Measurements from ENCODE around the gene SFXN3.

SFXN3 gene, protein sequence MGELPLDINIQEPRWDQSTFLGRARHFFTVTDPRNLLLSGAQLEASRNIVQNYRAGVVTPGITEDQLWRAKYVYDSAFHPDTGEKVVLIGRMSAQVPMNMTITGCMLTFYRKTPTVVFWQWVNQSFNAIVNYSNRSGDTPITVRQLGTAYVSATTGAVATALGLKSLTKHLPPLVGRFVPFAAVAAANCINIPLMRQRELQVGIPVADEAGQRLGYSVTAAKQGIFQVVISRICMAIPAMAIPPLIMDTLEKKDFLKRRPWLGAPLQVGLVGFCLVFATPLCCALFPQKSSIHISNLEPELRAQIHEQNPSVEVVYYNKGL

DNA sequence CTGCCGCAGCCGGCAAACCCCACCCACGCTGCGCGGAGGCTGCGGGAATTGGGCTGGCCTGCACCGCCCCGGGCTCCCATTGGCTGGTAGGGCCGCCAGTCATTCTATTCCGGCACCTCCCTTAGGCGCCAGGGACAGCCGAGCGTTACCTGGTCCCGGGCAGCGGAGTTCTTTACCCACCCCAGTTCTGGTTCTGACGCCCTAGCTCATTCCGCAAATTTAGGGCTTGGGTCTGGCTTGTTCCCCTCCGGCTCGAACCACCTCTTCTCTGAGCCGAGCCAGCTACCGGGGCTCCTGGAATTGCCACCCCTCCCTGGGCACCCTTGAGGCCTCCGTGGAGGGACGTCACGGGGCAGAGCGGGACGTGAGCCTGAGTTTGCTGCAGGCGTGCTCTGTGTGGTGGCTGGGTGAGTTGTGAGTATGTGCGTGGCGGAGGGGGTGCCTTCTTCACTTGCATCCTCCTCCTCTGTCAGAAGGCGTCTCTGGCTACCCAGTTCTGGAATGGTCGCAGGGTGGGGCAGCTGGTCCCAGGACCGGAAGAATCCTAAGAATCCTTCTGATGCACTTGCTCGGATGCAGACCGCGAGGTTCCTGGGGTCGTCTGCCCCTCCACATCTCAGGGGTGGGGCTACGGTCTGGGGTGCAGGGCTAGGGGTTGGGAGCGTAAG lies at the start of gene SFXN3, which contains the start of gene PDZD7:
TSS of gene SFXN3 (plus strand) at position 107 of the 668 bp plus-strand sequence. CDS start 3,461 bp downstream, outside the sequence.
TSS of gene PDZD7 (minus strand) at position 2 of the 668 bp plus-strand sequence. CDS start 910 bp downstream, outside the sequence.
- peak; percentile 91 for DNase-seq

DNA sequence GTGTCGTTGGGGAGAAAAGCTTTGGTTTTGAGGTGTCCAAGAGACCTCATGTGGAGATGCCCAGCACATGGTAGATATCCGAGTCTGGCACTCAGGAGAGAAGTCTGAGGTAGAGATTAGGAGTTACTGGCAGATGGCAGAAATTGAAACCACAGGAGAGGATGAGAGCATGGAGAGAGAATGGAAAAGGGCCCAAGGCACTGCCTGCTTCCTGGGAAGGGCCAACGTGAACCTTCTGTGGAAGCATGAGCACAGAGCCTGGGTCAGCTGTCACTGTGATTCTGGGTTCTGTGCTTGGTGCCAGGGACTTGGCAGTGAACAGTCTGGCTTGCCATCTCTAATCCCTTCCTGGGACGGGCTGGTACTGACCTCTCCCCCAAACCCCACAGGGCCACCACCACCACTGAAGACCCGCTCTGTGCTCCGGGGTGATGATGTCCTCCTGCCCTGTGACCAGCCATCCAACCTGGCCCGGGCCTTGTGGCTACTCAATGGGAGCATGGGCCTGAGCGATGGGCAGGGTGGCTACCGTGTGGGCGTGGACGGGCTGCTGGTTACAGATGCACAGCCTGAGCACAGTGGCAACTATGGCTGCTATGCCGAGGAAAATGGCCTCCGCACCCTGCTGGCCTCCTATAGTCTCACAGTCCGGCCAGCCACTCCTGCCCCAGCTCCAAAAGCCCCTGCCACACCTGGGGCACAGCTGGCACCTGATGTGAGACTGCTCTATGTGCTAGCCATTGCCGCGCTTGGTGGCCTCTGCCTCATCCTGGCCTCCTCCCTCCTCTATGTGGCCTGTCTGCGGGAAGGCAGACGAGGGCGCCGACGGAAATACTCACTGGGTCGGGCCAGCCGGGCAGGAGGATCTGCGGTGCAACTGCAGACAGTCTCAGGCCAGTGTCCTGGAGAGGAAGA lies 47.9 kb upstream of the SFXN3 start:
- no peak for DNase-seq

DNA sequence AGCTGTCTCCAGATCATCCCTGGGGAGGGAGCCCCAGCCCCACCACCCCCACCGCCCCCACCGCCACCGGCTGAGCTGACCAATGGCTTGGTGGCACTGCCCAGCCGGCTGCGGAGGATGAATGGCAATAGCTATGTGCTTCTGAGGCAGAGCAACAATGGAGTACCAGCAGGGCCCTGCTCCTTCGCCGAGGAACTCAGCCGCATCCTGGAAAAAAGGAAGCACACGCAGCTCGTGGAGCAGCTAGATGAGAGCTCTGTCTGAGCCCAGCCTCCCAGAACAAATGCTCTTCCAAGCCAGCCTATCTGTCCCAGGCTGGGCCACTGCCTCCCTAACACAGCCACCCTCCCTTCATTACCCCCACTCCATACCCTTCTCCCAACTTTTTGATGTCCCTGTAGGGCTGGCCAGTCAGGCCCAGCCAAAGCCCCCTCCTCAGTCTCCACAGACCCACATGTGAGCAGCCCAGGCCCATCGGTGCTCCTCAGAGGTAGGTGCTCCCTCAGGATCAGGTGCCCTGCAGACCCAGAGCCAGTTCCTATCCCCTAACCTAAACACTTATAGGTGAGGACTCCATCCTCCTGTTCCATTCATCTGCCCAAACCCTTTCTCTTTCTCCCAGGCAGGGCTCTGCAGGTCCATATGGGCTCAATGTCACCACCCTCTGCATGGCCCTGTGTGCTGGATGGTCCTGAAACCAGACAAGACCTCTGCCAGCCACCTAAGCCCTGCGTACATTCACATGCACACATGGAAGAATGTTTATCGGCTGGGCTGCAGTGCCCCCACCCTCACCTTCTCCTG lies 47.0 kb upstream of the SFXN3 start:
- DNase-seq = no peak

DNA sequence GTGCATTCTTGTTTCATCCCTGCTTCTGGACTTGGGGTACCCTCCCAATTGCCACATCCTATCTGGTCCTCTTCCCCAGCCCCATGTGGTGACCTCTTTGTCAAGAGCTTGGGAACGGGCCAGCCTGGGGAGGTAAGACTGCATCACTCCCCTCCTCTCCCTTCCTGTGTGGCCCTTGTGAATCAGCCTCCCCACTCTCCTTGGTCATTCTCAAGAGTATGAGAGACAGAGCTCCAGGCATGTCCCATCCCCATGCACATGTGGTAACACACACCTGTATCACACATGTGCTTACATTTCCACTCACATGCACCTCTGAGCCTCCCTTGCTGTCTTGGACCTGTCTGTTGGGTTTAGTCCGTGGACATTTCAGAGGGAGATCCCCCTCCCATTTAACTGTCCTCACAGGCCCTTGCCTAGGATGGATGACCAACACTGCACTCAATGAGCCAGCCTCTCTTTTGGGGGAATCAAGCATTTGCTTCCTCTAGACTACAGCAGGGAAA lies 46.3 kb upstream of the SFXN3 start:
- DNase-seq = no peak

DNA sequence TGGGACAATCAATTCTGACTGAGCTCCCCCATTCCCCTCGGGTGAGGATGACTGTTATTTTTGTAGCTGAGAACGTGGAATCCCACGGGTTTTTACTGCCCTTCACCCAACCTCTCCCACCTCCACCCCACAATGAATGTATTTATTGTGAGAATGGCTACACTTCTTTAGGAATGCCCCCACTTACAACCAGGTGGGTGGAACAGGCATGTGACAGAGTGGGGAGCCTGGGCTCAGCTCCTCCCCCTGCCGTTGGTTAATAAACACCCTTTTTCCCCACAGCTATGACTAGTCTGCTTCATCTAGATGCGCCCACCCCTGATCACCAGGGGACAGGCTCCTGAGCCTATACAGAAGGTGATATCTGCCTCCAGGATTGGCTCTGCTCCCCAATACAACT lies 45.7 kb upstream of the SFXN3 start:
- DNase-seq = no peak

DNA sequence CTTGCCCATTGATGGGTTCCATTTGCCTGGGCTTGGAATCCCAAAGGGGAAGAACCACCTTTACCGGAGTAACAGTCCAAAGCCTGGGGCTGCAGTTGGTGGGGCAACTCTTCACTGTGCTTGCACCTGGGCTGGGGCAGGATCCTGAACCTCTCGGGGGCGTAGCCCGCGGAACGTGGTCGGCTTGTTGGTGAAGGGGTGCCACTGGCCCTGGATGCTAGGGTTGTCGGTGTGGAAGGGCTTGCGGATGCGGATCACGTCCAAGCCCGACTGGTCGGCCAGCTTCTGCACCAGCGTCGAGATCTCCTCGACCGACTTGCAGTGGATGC lies 44.4 kb upstream of the SFXN3 start:
- no peak for DNase-seq

DNA sequence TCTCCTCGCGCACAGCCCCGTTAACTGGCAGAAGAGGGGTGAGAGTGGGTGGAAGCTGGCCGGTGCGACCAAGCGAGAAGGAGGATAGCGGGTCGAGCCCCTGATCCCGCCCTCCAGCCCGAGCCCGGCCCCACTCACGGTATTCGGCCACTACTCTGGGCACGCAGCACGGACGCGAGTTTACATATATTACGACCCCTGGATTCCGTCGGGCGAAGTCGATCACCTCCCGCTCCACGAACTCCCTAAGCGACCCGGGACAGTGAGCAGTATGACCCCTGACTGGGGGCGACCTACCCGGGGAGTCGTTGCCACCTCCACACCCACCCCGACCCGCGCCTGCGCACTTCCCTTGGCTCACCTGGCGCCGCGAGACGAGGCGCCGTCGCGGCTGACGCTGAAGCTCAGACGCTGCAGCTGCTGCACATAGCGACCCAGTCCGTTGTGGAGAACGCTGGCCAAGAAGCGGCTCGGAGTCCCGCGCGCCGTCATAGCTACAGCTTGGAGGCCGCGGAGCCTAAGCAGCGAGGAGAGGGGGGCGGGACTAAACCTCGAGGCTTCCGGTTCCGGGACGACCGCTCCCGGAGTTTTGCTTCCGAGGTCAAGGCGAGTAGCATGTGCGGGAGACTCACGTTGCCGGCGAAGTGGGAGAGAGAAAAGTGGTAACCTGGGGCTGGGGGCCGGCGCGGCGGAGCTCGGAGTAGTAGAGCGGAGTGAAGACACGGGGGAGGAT lies 43.9 kb upstream of the SFXN3 start, which contains the start of the genes MRPL43 and TWNK:
TSS of gene MRPL43 (minus strand) at position 546 of the 733 bp plus-strand sequence. CDS start at position 492, 54 bp downstream.
TSS of gene TWNK (plus strand) at position 592 of the 733 bp plus-strand sequence. CDS start 668 bp downstream, outside the sequence.
- DNase-seq = peak; percentile 75

DNA sequence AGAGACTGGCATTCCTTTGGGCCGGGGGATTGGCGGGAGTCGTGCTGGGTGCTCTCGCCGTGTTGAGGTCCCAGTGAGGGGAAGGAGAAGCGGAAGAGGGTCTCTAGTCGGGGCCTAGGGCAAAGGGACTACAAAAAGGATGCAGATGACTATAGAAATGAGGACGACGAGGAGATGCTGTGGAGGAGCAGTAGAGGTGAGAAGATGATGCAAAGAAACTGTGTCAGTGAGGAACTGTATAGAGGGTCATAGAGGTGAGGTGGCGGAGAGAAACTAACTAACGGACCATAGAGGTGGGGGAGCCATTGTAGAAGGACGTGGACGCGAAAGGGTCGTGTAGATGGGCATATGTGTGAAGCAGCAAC lies 43.4 kb upstream of the SFXN3 start:
- no peak for DNase-seq

DNA sequence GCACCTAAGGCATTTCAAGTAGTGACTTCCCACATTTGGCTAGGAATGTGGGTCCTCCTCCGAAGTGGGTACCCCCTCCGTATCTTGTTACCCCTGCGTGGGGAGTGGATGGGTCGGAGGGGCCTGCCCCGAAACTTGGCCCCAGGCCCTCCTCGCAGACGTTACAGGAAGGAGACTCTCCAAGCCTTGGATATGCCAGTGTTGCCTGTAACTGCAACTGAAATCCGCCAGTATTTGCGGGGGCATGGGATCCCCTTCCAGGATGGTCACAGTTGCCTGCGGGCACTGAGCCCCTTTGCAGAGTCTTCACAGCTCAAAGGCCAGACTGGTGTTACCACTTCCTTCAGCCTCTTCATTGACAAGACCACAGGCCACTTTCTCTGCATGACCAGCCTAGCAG lies 42.9 kb upstream of the SFXN3 start:
- DNase-seq = no peak

DNA sequence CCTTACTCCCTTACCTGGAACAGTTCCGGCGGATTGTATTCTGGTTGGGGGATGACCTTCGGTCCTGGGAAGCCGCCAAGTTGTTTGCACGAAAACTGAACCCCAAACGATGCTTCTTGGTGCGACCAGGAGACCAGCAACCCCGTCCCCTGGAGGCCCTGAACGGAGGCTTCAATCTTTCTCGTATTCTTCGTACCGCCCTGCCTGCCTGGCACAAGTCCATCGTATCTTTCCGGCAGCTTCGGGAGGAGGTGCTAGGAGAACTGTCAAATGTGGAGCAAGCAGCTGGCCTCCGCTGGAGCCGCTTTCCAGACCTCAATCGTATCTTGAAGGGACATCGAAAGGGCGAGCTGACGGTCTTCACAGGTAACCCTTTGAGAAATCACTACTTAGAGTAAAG lies 41.9 kb upstream of the SFXN3 start:
- DNase-seq = no peak

DNA sequence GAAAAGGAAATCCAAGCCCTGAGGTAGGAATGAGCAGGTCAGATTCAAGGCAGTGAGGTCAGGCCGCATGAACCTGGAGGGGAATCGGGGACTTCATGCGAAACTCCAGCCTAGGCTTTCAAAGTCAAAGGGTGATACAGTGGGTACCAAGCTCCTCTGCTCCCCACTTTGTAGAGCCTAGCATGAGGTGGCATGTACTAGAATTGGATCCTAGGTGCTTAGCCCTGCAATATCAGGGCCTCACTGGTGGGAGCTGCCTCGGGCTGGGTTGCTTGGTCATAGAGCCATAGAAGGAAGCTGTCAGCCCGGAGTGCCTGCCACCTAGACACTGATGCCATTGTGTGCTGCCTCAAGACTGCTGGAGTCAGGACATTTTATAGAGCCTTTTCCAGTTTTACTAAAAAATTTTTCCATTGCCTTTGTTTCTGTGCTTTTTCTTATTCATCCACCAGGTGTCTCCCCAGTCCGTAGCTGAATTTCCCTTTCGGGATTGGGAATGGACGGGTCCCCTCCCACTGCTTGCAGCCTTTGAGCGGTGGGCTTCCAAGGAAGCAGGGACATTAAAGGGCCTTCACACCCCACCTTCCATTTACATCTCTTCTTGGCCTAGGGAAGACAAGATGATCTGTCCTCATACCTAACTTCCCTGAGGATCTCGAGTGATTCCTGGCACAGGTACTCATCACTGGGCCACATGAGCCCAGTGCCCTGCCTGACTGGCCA lies 36.9 kb upstream of the SFXN3 start:
- no peak for DNase-seq

DNA sequence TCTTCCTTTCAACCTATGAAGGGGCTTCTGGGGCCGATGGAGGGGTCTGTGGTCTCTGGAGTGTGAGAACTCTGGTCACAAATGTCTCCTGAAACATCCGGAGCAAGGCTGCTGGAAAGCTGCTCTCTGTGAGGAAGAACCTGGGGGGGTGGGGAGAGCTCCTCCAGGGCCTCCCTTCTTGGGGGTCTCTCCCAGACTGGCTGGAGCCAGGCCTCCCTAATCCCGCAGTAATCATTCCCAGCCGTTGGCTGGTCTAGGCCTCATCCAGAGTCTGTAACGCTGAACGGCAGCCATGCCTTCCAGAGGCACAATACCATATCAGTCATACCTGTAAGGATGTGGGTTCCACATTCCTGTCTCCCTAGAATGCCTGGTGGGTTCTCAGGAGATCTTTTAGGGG lies 35.9 kb upstream of the SFXN3 start:
- DNase-seq = no peak

DNA sequence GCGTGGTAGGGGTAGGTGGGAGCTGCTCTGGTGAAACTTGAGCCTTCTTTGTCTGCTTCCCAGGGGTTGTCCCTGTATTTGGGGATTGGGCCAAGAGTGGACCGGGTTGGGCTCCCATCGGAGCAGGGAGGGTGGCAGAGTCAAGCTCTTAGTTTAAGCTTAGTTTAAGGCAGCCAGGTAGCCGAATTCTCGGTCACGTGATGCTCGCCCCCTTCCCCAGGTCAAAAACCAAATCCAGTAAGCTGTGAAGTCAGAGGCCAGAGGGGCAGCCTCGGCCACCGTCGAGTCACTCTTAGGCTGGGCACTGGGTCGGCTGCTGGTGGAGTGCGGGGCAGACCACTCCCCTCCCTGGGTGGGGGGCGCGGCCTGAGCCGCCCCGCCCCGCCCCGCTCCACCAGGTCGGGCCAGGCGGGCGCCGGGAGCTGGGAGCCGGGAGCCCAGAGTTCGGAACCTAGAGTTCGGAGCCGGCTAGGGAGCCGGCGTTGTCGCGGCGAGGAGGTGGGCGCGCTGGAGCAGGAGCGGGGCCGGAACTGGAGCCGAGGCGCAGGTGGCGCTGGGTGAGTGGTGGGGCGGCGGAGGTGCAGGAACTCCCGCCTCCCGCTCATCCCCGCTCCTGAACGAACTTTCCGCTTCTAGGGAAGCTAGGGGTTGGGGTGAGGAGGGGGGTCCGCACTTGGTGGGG lies 34.2 kb upstream of the SFXN3 start:
- no peak for DNase-seq

DNA sequence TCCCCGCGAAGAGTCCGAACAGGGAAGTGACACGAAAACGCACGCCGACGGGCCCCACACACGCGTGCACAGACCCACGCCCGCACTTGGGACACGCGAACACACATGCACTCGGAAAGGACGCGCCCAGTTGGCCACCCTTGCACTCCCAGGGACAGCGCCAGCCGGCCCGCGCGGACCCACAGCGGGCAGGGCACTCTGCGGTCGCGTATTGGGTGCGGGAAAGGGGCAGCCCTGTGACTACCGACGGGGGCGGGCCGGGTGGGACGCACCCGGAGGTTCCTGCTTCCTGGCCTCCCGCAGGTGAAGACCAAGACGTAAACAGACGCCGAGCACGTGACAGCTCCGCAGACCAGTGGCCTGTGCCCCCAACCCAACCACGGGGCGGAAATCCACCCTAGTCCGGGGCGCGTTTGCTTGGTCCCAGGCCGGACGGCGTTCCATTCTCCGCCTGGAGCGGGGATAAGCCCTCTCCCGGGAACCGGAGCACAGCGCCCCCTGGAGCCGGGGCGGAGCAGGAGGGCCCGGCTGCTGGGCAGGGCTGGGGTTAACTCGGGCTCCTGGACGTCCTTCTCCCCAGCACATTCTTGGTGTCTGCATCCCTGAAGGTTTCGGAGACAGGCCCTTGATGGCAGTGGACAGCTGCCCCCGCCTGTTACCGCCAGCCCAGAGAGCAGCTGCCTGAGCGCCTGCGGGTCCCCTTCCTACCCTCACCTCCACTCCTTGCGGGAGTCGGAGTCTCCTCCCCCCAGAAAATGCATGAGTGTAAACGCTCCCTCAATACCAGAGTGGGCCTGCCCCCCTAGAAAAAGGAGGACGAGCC lies 33.5 kb upstream of the SFXN3 start:
- peak; percentile 78 for DNase-seq

DNA sequence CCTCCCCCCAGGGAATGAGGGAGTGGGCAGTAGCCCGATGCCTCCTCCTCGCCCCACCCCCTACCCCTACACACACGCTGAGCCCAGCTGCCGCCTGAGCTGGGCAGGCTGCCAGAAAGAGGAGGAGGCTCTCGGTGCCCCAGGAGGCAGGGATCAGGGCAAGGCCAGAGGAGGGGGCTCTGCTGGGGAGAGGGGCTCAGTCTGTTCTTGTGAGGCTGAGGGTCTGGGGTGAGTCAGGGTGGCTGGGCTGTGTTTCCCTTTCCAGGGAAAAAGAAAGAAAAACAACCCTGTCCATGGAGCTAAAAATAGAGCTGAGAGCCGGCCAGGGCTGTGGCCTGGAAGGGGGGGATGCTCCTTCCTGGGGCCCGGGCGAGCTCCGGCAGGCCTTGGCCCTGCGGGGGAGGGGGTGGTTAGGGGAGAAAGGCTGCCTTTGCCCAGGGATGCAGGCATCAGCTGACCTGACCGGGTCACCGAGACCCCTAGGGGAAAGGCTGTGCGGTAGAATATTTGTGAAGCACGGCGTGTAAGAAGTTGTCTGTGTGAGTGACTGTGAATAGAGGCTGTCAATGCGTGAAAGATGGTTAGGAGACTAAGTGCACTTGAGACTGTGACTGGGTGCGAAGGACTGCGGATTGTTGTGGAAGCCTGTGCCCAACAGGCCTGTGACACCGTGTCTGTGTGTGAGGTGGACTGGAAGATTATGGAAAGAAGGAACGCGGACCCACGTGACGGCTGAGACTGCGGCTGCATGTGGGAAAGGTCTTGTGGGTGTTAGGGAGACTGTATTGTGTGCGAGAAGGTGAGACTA lies 32.6 kb upstream of the SFXN3 start:
- DNase-seq = peak; percentile 78

DNA sequence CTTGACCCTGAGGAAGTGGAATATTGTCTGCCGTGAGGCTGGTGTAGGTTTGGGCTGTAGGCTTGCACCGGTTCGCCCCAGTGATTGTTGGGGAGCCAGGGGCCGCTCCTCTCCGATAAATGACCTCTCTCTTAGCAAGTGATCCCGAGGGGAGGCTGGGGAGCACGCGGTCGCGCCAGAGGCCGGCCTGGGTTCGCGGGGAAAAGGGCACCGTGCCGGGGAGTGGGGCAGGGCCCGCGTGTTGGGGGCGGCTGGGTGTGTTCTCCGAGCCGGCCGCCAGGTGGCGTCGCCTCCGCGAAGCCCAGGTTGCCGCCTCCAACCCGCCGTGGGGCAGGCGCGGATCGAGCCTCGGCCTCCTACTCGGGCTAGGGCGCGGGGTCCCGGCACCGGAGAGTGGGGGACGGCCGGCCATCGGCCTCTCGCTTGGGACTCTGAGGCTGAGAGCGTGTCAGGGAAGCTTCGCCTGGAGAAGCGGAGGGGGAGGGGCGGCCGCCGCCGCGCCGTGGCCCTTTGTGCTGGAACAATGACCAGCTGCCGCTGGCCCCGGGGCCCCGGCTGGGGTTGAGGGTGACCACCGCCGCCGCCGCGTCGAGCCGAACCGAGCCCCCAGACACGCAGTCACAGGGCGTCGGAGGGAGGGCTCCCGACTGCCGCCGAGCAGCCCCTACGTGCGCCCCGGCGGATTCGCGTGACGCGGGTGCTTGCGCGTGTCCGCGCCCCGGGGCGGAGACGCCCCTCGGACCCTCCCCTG lies 31.9 kb upstream of the SFXN3 start:
- peak; percentile 56 for DNase-seq

DNA sequence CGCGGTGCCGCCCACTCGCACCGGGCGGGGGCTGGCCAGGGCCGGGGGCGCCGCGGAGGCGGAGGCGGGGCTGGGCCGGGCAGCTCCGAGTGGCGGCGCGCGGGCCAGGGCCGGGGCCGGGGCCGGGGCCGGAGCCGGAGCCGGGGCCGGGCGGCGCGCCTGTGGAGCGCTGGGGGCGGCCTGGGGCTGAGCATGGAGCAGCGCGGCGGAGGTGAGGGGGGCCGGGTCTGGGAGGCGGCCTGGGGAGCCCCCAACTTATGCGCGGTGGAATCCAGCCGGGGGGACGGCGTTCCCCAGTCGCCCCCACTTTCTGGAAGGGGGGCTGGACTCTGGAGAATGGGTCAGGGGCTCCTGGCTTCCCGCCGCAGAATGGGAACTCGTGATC lies 31.3 kb upstream of the SFXN3 start, which contains the start of gene LZTS2:
TSS of gene LZTS2 (plus strand) at position 67 of the 385 bp plus-strand sequence. CDS start 2,731 bp downstream, outside the sequence.
- DNase-seq = no peak
